ENCODE measurements around the gene CARD14.
"Not testable (repeated sequence)": the region's sequence is repeated elsewhere in the genome, so short reads cannot be mapped to it uniquely, and the experiment has no call there.

CARD14 gene

DNA sequence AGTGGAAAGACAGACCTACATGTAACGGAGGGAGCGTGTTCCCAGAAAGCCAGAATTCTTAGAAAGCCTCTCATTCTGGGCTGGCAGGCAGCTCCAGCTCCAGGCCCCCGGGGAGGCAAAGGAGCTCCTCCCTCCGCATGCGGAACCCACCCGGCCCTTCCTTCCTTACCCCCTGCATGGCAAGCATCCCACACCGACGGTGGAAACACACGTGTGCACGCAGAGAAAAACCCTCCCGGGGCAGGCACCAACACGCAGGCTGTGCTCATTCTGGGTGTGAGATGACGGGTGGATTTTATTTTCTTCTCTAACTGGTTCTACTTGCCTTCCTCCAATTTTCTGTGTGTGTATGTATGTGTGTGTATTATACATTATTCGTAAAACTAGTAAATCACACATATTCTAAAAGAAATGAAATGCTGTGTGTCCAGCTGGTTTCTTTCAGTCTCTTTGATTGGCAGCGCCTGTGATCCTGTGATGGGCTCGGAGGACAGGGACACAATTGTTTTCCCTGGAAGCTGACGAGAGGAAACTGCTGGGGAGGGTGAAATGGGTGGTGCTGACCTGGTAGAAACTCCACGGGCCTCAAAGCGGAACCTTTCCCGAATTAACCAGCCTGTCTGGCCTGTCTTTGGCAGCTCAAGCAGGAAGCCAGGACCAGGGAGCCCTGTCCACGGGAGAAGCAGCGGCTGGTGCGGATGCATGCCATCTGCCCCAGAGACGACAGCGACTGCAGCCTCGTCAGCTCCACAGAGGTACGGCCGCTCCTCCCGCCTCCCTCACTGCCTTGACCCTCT is 22.2 kb downstream of the CARD14 start:
- TF ChIP-seq CTCF (IDR thresholded peaks at IDR 0.05), result no peak
- H3K27me3 ChIP-seq, result peaks cover 50% of the 10 kb centered on the region
- H3K36me3 ChIP-seq, result no peaks in the 10 kb centered on the region
- H3K9me3 ChIP-seq, result no peaks in the 10 kb centered on the region
- no peaks in the 10 kb centered on the region for H3K4me1 ChIP-seq (ENCODE audit: control insufficient read depth in 1 of 2, insufficient read depth in 1 of 2, low read depth in 1 of 2, low read length in 1 of 2)
- H3K4me3 ChIP-seq (ENCODE audit: low read depth in 1 of 2, low read length in 1 of 2), result no peak overlapping the region
- no peak overlapping the region for H3K27ac ChIP-seq

- Histone ChIP-seq H3K36me3 (no peaks in the 10 kb centered on the region), H3K4me3 (ENCODE audit: low read depth in 1 of 2, low read length in 1 of 2) (no peak overlapping the region), H3K27ac (no peak overlapping the region), H3K27me3 (peaks cover 45% of the 10 kb centered on the region), H3K9me3 (no peaks in the 10 kb centered on the region), H3K4me1 (ENCODE audit: control insufficient read depth in 1 of 2, insufficient read depth in 1 of 2, low read depth in 1 of 2, low read length in 1 of 2) (no peaks in the 10 kb centered on the region)
- no peak for TF ChIP-seq CTCF (IDR thresholded peaks at IDR 0.05)
These were observed 25.3 kb downstream of the CARD14 start for GRCh38 chr17:80195141-80195540.

- no peaks in the 10 kb centered on the region for H3K9me3 ChIP-seq
- no peaks in the 10 kb centered on the region for H3K36me3 ChIP-seq
- TF ChIP-seq CTCF (IDR thresholded peaks at IDR 0.05), result peak; percentile 72
- no peak overlapping the region for H3K4me3 ChIP-seq (ENCODE audit: low read depth in 1 of 2, low read length in 1 of 2)
- H3K27ac ChIP-seq, result no peak overlapping the region
- H3K4me1 ChIP-seq (ENCODE audit: control insufficient read depth in 1 of 2, insufficient read depth in 1 of 2, low read depth in 1 of 2, low read length in 1 of 2), result no peaks in the 10 kb centered on the region
- peaks cover 46% of the 10 kb centered on the region for H3K27me3 ChIP-seq
These were observed 26.1 kb downstream of the CARD14 start for GRCh38 chr17:80195671-80196529.

- Histone ChIP-seq H3K27ac (no peak overlapping the region), H3K4me1 (ENCODE audit: control insufficient read depth in 1 of 2, insufficient read depth in 1 of 2, low read depth in 1 of 2, low read length in 1 of 2) (no peaks in the 10 kb centered on the region), H3K9me3 (no peaks in the 10 kb centered on the region), H3K36me3 (no peaks in the 10 kb centered on the region), H3K4me3 (ENCODE audit: low read depth in 1 of 2, low read length in 1 of 2) (no peak overlapping the region), H3K27me3 (peaks cover 40% of the 10 kb centered on the region)
- TF ChIP-seq CTCF (IDR thresholded peaks at IDR 0.05), result no peak
These were observed 26.8 kb downstream of the CARD14 start for GRCh38 chr17:80196652-80197051.

DNA sequence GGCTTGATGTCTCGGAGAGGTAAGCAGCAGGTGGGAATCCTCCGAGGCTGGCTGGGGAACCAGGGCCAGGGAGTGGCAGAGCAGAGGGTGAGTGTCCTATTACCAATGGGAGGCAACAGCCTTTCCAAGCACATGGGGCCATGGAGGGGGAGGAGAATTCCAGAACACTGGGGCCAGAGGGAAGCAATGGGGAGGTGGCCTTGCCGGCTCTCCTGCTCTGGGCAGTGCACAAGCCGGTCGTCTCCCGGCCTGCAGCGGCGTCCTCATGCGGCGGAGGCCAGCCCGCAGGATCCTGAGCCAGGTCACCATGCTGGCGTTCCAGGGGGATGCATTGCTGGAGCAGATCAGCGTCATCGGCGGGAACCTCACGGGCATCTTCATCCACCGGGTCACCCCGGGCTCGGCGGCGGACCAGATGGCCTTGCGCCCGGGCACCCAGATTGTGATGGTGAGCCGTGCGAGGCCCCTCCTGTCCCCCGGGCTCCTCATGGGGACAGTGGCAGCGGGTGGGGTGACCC is 28.4 kb downstream of the CARD14 start:
- peaks cover 26% of the 10 kb centered on the region for H3K27me3 ChIP-seq
- H3K9me3 ChIP-seq, result no peaks in the 10 kb centered on the region
- TF ChIP-seq CTCF (IDR thresholded peaks at IDR 0.05), result no peak
- no peaks in the 10 kb centered on the region for H3K36me3 ChIP-seq
- no peak overlapping the region for H3K4me3 ChIP-seq (ENCODE audit: low read depth in 1 of 2, low read length in 1 of 2)
- no peak overlapping the region for H3K27ac ChIP-seq
- no peaks in the 10 kb centered on the region for H3K4me1 ChIP-seq (ENCODE audit: control insufficient read depth in 1 of 2, insufficient read depth in 1 of 2, low read depth in 1 of 2, low read length in 1 of 2)

DNA sequence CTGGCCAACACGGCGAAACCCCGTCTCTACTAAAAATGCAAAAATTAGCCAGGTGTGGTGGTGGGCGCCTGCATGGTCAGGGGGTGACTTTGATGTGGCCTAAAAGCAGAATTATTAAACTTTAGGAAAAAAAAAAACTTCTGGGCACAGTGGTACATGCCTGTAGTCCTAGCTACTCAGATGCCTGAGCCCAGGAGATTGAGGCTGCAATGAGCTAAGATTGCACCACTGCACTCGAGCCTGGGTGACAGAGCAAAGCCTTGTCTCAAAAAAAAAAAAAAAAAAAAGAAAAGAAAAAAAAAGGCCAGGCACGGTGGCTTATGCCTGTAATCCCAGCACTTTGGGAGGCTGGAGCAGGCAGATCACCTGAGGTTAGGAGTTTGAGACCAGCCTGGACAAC is 29.5 kb downstream of the CARD14 start:
- peaks cover 15% of the 10 kb centered on the region for H3K27me3 ChIP-seq
- H3K36me3 ChIP-seq; H3K4me1 ChIP-seq (ENCODE audit: control insufficient read depth in 1 of 2, insufficient read depth in 1 of 2, low read depth in 1 of 2, low read length in 1 of 2); H3K9me3 ChIP-seq; H3K27ac ChIP-seq; H3K4me3 ChIP-seq (ENCODE audit: low read depth in 1 of 2, low read length in 1 of 2): not testable (repeated sequence)
